SK-N-MC (cell line): ENCODE results near the gene MERTK.

ENCODE experiments used
- DNase-seq: peaks from one replicate; pipeline ENCODE4 v3.0.0-alpha.2; 2011; ENCODE audit warnings: low read depth, low spot score
- H3K27ac ChIP-seq: fragments of 200-600 bp; sonication (generic); 2 replicates; pipeline ENCODE4 v1.5.1; 2016; ENCODE audit warnings: mixed run types
- H3K36me3 ChIP-seq: fragments of 200-600 bp; sonication (generic); 2 replicates; pipeline ENCODE4 v1.6.1; 2017; ENCODE audit warnings: antibody characterized with exemption, low read length, mixed read lengths; ENCODE audit not compliant: insufficient read depth
- H3K4me3 ChIP-seq: fragments of 200-600 bp; sonication (generic); 2 replicates; pipeline ENCODE4 v1.5.1; 2016
- H3K9ac ChIP-seq: fragments of 200-600 bp; sonication (generic); 2 replicates; pipeline ENCODE4 v1.8.0; 2017; ENCODE audit warnings: mixed run types, mixed read lengths; ENCODE audit not compliant: insufficient read length
- H3K9me3 ChIP-seq: fragments of 200-600 bp; sonication (generic); 2 replicates; pipeline ENCODE4 v1.6.1; 2017; ENCODE audit warnings: low read depth, mild to moderate bottlenecking, antibody characterized with exemption, low read length, moderate library complexity, mixed read lengths
- EZH2 ChIP-seq: fragments of 200-600 bp; sonication (generic); IDR thresholded peaks from one replicate; pipeline ENCODE4 v1.6.1; 2017; ENCODE audit warnings: antibody characterized with exemption
- FOXP2 ChIP-seq: optimal IDR thresholded peaks from 2 replicates; pipeline ENCODE3; 2011; ENCODE audit warnings: mild to moderate bottlenecking, moderate library complexity; ENCODE audit not compliant: insufficient read depth; ENCODE audit errors: extremely low read length, control extremely low read depth
- POLR2AphosphoS5 ChIP-seq: IDR thresholded peaks from 2 replicates; pipeline ENCODE4 v1.6.1; 2012; ENCODE audit warnings: mild to moderate bottlenecking, low read depth, low read length, borderline replicate concordance

The MERTK gene

GRCh38 chr2:111978452-111979170 lies 80.2 kb downstream of the MERTK start:
- Histone ChIP-seq H3K36me3 (no peaks in the 10 kb centered on the region), H3K4me3 (no peak overlapping the region), H3K9ac (no peak overlapping the region), H3K27ac (no peak overlapping the region), H3K9me3 (no peaks in the 10 kb centered on the region)
- TF ChIP-seq POLR2AphosphoS5 (no peak), FOXP2 (no peak), EZH2 (no peak)
- no peak for DNase-seq

- H3K4me3 ChIP-seq, result no peak overlapping the region
- TF ChIP-seq POLR2AphosphoS5, result no peak
- no peak for TF ChIP-seq FOXP2
- TF ChIP-seq EZH2, result no peak
- H3K9ac ChIP-seq, result no peak overlapping the region
- DNase-seq, result no peak
- H3K9me3 ChIP-seq, result no peaks in the 10 kb centered on the region
- no peaks in the 10 kb centered on the region for H3K36me3 ChIP-seq
- no peak overlapping the region for H3K27ac ChIP-seq
Observed at GRCh38 chr2:111981666-111982065, 83.3 kb downstream of the MERTK start.

- Histone ChIP-seq H3K9ac (no peak overlapping the region), H3K9me3 (no peaks in the 10 kb centered on the region), H3K27ac (no peak overlapping the region), H3K36me3 (no peaks in the 10 kb centered on the region), H3K4me3 (no peak overlapping the region)
- no peak for TF ChIP-seq POLR2AphosphoS5
- TF ChIP-seq EZH2, result no peak
- TF ChIP-seq FOXP2, result no peak
- no peak for DNase-seq
Observed at GRCh38 chr2:111982822-111983221, 84.4 kb downstream of the MERTK start.

GRCh38 chr2:111983478-111984212 lies 85.2 kb downstream of the MERTK start:
- Histone ChIP-seq H3K9ac (no peak overlapping the region), H3K27ac (no peak overlapping the region), H3K9me3 (no peaks in the 10 kb centered on the region), H3K36me3 (no peaks in the 10 kb centered on the region), H3K4me3 (no peak overlapping the region)
- no peak for DNase-seq
- TF ChIP-seq FOXP2, result no peak
- no peak for TF ChIP-seq POLR2AphosphoS5
- no peak for TF ChIP-seq EZH2

- no peaks in the 10 kb centered on the region for H3K36me3 ChIP-seq
- H3K27ac ChIP-seq, result no peak overlapping the region
- DNase-seq, result no peak
- TF ChIP-seq POLR2AphosphoS5 (no peak), FOXP2 (no peak), EZH2 (no peak)
- no peak overlapping the region for H3K4me3 ChIP-seq
- no peaks in the 10 kb centered on the region for H3K9me3 ChIP-seq
- H3K9ac ChIP-seq, result no peak overlapping the region
Observed at GRCh38 chr2:111984213-111984604, 85.8 kb downstream of the MERTK start.

- TF ChIP-seq FOXP2, result no peak
- TF ChIP-seq POLR2AphosphoS5, result no peak
- no peak for TF ChIP-seq EZH2
- no peak for DNase-seq
- no peaks in the 10 kb centered on the region for H3K36me3 ChIP-seq
- no peak overlapping the region for H3K4me3 ChIP-seq
- no peak overlapping the region for H3K27ac ChIP-seq
- H3K9me3 ChIP-seq, result no peaks in the 10 kb centered on the region
- no peak overlapping the region for H3K9ac ChIP-seq
Observed at GRCh38 chr2:111985514-111985913, 87.1 kb downstream of the MERTK start.

- H3K4me3 ChIP-seq, result peak overlapping the region; percentile 30
- no peaks in the 10 kb centered on the region for H3K36me3 ChIP-seq
- DNase-seq, result peak; percentile 59
- no peak overlapping the region for H3K9ac ChIP-seq
- H3K27ac ChIP-seq, result no peak overlapping the region
- TF ChIP-seq FOXP2 (no peak), EZH2 (no peak), POLR2AphosphoS5 (no peak)
- H3K9me3 ChIP-seq, result no peaks in the 10 kb centered on the region
Observed at GRCh38 chr2:111986116-111986900, 87.9 kb downstream of the MERTK start.

GRCh38 chr2:111990375-111990774 lies 92.0 kb downstream of the MERTK start:
- Histone ChIP-seq H3K4me3 (no peak overlapping the region), H3K27ac (no peak overlapping the region), H3K9ac (no peak overlapping the region), H3K9me3 (no peaks in the 10 kb centered on the region), H3K36me3 (no peaks in the 10 kb centered on the region)
- no peak for DNase-seq
- TF ChIP-seq EZH2 (no peak), POLR2AphosphoS5 (no peak), FOXP2 (no peak)
